A549 (cell line): ENCODE measurements around the gene SEC16A. TPM values are rescaled to one million over a fixed set of nuclear protein-coding genes. Genes with fewer than 3 reads are reported as not detected.

Experiments used
- ATAC-seq, 2 experiments: fragments of 200-7000 bp in 1 of 2; fragments of >200 bp in 1 of 2; cut with Nextera tagmentation in 1 of 2; cut with Tn5 transposase in 1 of 2; 3 replicates each; pipeline versions ENCODE4 v1.8.0 to v1.9.1; 2018 to 2020; ENCODE audit warnings: mild to moderate bottlenecking in 1 of 2, moderate library complexity in 1 of 2
- CTCF ChIA-PET: fragments of 300-600 bp; sonication (Branson Sonifier 250); formaldehyde crosslinking; extraction: SDS; loops from one replicate; lab custom pipeline; 2021; ENCODE audit warnings: antibody characterized with exemption, inconsistent platforms; lab: Yijun Ruan, JAX
- POLR2A ChIA-PET: fragments of 350-600 bp; formaldehyde crosslinking; extraction: SDS; loops from one replicate; lab custom pipeline; 2021; ENCODE audit warnings: antibody characterized with exemption, inconsistent platforms; lab: Yijun Ruan, JAX
- DNase-seq, 2 experiments: peaks; one replicate each; pipeline versions ENCODE4 v3.0.0 to v3.0.0-alpha.2; 2011 to 2016; ENCODE audit warnings: low read depth in 1 of 2, low spot score in 1 of 2
- FAIRE-seq: peaks from 2 replicates; lab custom pipeline; 2011; peaks lifted over from hg19 to GRCh38; lab: Jason Lieb, UNC
- H3K27ac ChIP-seq, 2 experiments: fragments of >200 bp; sonication (Bioruptor Twin); formaldehyde crosslinking; 3 replicates each; pipeline ENCODE4 v1.5.1; 2016 to 2017
- H3K4me1 ChIP-seq: fragments of >200 bp; sonication (Bioruptor Twin); formaldehyde crosslinking; 3 replicates; pipeline ENCODE4 v1.6.1; 2016
- H3K4me2 ChIP-seq: fragments of >200 bp; sonication (Bioruptor Twin); formaldehyde crosslinking; 3 replicates; pipeline ENCODE4 v1.6.1; 2016
- H3K4me3 ChIP-seq: fragments of >200 bp; sonication (Bioruptor Twin); formaldehyde crosslinking; 3 replicates; pipeline ENCODE4 v1.5.1; 2016
- H3K9me3 ChIP-seq: fragments of >200 bp; sonication (Bioruptor Twin); formaldehyde crosslinking; 3 replicates; pipeline ENCODE4 v1.6.1; 2016
- BHLHE40 ChIP-seq: IDR thresholded peaks from 2 replicates; pipeline ENCODE4 v1.6.1; 2012; ENCODE audit warnings: low read depth, low read length, inconsistent platforms
- CEBPB ChIP-seq, 2 experiments: fragments of >200 bp in 1 of 2; sonication (Bioruptor Twin) in 1 of 2; formaldehyde crosslinking in 1 of 2; IDR thresholded peaks; 2 replicates each; pipeline ENCODE4 v1.6.1; 2012 to 2016
- EHMT2 ChIP-seq: fragments of 200-600 bp; sonication (generic); IDR thresholded peaks from 2 replicates; pipeline ENCODE4 v1.6.1; 2016; ENCODE audit warnings: antibody characterized with exemption, low read depth, mild to moderate bottlenecking, moderate library complexity
- EP300 ChIP-seq, 2 experiments: fragments of >200 bp; sonication (Bioruptor Twin); formaldehyde crosslinking; IDR thresholded peaks; 2 replicates in 1 of 2; 3 replicates in 1 of 2; pipeline ENCODE4 v1.6.1; 2016 to 2017
- FOSB ChIP-seq: fragments of 250-450 bp; sonication (Bioruptor Pico); IDR thresholded peaks from 2 replicates; pipeline ENCODE4 v1.5.0; 2020; ENCODE audit warnings: mild to moderate bottlenecking, moderate library complexity
- FOSL2 ChIP-seq, 2 experiments: fragments of 450-650 bp in 1 of 2; fragments of >200 bp in 1 of 2; sonication (Bioruptor Twin) in 1 of 2; formaldehyde crosslinking; IDR thresholded peaks; 2 replicates each; pipeline versions ENCODE4 v1.5.0 to v1.6.1; 2016 to 2020; ENCODE audit warnings: mild to moderate bottlenecking in 1 of 2, moderate library complexity in 1 of 2
- GATA3 ChIP-seq: IDR thresholded peaks from 2 replicates; pipeline ENCODE4 v1.6.1; 2012; ENCODE audit warnings: borderline replicate concordance
- HDAC2 ChIP-seq: fragments of 200-600 bp; sonication (generic); IDR thresholded peaks from 2 replicates; pipeline ENCODE4 v1.6.1; 2016
- HEYL ChIP-seq: fragments of 250-450 bp; sonication (Bioruptor Pico); IDR thresholded peaks from 2 replicates; pipeline ENCODE4 v1.8.0; 2021; ENCODE audit warnings: mild to moderate bottlenecking, moderate library complexity
- MAZ ChIP-seq: fragments of 150-350 bp; IDR thresholded peaks from 2 replicates; pipeline ENCODE4 v1.6.1; 2014; ENCODE audit warnings: antibody characterized with exemption, low read depth, low read length, borderline replicate concordance
- MYC ChIP-seq: IDR thresholded peaks from 2 replicates; pipeline ENCODE4 v1.6.1; 2012; ENCODE audit warnings: mild to moderate bottlenecking, inconsistent platforms, low read length, improper control_type of control experiment, borderline replicate concordance
- NPAS2 ChIP-seq: fragments of 250-450 bp; sonication (Bioruptor Pico); IDR thresholded peaks from 2 replicates; pipeline ENCODE4 v1.8.0; 2022; ENCODE audit warnings: mild to moderate bottlenecking, moderate library complexity, borderline replicate concordance
- PHF8 ChIP-seq: fragments of 200-600 bp; sonication (generic); IDR thresholded peaks from 2 replicates; pipeline ENCODE4 v1.6.1; 2016; ENCODE audit warnings: low read depth, mild to moderate bottlenecking, antibody characterized with exemption, moderate library complexity, borderline replicate concordance
- RCOR1 ChIP-seq: fragments of 150-350 bp; IDR thresholded peaks from 2 replicates; pipeline ENCODE4 v1.6.1; 2014; ENCODE audit warnings: antibody characterized with exemption, low read length, low read depth
- RNF2 ChIP-seq: fragments of 200-600 bp; sonication (generic); IDR thresholded peaks from 2 replicates; pipeline ENCODE4 v1.6.1; 2016; ENCODE audit warnings: low read depth, mild to moderate bottlenecking, antibody characterized with exemption, moderate library complexity, borderline replicate concordance
- SMC3 ChIP-seq: fragments of >200 bp; sonication (Bioruptor Twin); formaldehyde crosslinking; IDR thresholded peaks from 3 replicates; pipeline ENCODE4 v1.6.1; 2018; ENCODE audit warnings: inconsistent platforms
- SREBF2 ChIP-seq: fragments of 450-650 bp; IDR thresholded peaks from 2 replicates; pipeline ENCODE4 v1.6.1; 2014; ENCODE audit warnings: mild to moderate bottlenecking, moderate library complexity
- TFCP2L1 ChIP-seq: fragments of 250-450 bp; sonication (Bioruptor Pico); IDR thresholded peaks from 2 replicates; pipeline ENCODE4 v1.5.0; 2021; ENCODE audit warnings: mild to moderate bottlenecking
- ZSCAN20 ChIP-seq: fragments of 250-450 bp; sonication (Bioruptor Pico); IDR thresholded peaks from 2 replicates; pipeline ENCODE4 v1.8.0; 2022; ENCODE audit warnings: mild to moderate bottlenecking, moderate library complexity
- WGBS: methylation state at CpG from one replicate; pipeline ENCODE4 v1.1.6; 2017; ENCODE audit errors: missing lambda C conversion rate; 5-methylcytosine and 5-hydroxymethylcytosine counted together
- polyA plus RNA-seq, 4 experiments: library from polyadenylated mRNA; depleted of rRNA in 3 of 4; stranded (reverse); fragments of >200 nt; fragmentation: RNase III in 1 of 4; extraction: RNeasy Plus Mini Kit Qiagen cat#74134 plus additional on column Dnase treatment in 1 of 4; gene quantifications; 2 replicates in 3 of 4; 3 replicates in 1 of 4; pipeline ENCODE4 v1.2.3, GENCODE V29; 2011 to 2017
- TF ChIP-seq, protein P1 (sequence below): fragments of >200 bp; sonication (Bioruptor Twin); formaldehyde crosslinking; IDR thresholded peaks from 3 replicates; pipeline ENCODE4 v1.5.1; 2016
- TF ChIP-seq, protein P2 (sequence below): fragments of 250-450 bp; sonication (Bioruptor Pico); IDR thresholded peaks from 2 replicates; pipeline ENCODE4 v1.5.0; 2020; ENCODE audit warnings: low read depth, mild to moderate bottlenecking, moderate library complexity
- TF ChIP-seq, protein P3 (sequence below): IDR thresholded peaks from 2 replicates; pipeline ENCODE4 v1.6.1; 2012; ENCODE audit warnings: low read depth, borderline replicate concordance

The SEC16A gene
- polyA plus RNA-seq, 2 of the 4 experiments (the other 2 are of a cell fraction): 24.2 to 38.0 TPM

DNA sequence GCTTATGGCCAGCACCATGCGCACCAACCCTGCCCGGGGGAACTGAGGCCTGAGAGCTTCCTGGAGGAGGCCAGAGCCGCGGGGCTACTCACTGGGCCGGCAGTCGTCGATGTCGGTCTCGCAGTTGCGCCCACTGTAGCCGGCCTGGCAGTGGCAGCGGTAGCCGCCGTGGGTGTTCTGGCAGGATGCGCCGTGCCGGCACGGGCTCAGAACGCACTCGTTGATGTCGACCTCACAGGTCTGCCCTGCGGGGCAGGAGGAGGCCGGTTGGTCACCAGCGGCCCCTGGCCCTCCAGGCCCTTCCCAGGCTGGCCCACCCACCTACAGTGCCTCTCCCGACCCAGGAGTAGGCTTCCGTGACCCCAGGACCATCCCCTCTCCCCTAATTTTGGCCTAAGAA, 27.7 kb upstream of the SEC16A start (continued):
- TF ChIP-seq SREBF2: no peak
- TF ChIP-seq, protein P1, sequence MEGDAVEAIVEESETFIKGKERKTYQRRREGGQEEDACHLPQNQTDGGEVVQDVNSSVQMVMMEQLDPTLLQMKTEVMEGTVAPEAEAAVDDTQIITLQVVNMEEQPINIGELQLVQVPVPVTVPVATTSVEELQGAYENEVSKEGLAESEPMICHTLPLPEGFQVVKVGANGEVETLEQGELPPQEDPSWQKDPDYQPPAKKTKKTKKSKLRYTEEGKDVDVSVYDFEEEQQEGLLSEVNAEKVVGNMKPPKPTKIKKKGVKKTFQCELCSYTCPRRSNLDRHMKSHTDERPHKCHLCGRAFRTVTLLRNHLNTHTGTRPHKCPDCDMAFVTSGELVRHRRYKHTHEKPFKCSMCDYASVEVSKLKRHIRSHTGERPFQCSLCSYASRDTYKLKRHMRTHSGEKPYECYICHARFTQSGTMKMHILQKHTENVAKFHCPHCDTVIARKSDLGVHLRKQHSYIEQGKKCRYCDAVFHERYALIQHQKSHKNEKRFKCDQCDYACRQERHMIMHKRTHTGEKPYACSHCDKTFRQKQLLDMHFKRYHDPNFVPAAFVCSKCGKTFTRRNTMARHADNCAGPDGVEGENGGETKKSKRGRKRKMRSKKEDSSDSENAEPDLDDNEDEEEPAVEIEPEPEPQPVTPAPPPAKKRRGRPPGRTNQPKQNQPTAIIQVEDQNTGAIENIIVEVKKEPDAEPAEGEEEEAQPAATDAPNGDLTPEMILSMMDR: no peak
- no peak for TF ChIP-seq SMC3
- no peak for TF ChIP-seq FOSL2 (IDR thresholded peaks at IDR 0.05)
- TF ChIP-seq FOSL2 (CRISPR knock-in tag; IDR thresholded peaks at IDR 0.05): no peak

DNA sequence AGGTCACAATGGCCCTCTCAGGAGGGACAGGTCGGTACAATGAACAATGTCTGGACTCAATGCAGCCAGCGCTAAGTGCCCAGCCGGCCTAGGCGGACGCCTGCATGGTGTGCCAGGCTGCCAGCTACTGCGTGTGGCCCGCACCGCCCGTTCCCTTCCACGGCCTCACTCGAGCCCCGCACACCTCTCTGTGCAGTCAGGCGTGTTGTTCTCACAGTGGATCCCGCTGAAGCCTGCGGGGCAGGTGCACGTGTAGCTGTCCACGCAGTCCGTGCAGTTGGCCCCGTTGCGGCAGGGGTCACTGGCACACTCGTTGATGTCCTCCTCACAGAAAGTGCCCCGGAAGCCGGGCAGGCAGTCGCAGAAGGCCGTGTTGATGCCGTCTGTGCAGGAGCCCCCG, 26.7 kb upstream of the SEC16A start:
- Histone ChIP-seq H3K4me3 (no peak overlapping the region), H3K4me2 (no peak overlapping the region), H3K4me1 (no peaks in the 10 kb centered on the region), H3K9me3 (no peaks in the 10 kb centered on the region), H3K27ac (no peak overlapping the region)
- FAIRE-seq (no peak), DNase-seq (no peak), ATAC-seq (no peak)
- ChIA-PET POLR2A (no interaction called here), CTCF (interaction anchor here (0.8 to 2.2 kb wide), 2 partner anchors 9 to 117 kb away, joined by 3 to 6 read pairs; no protein-coding TSS in a partner anchor)
- TF ChIP-seq SMC3 (no peak), RCOR1 (no peak), FOSL2 (IDR thresholded peaks at IDR 0.05) (no peak), FOSL2 (CRISPR knock-in tag; IDR thresholded peaks at IDR 0.05) (no peak), SREBF2 (no peak)
- TF ChIP-seq, protein P2, sequence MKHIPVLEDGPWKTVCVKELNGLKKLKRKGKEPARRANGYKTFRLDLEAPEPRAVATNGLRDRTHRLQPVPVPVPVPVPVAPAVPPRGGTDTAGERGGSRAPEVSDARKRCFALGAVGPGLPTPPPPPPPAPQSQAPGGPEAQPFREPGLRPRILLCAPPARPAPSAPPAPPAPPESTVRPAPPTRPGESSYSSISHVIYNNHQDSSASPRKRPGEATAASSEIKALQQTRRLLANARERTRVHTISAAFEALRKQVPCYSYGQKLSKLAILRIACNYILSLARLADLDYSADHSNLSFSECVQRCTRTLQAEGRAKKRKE (CRISPR knock-in tag): no peak
- 93% methylated on average over 24 of the region's 27 CpGs for WGBS

DNA sequence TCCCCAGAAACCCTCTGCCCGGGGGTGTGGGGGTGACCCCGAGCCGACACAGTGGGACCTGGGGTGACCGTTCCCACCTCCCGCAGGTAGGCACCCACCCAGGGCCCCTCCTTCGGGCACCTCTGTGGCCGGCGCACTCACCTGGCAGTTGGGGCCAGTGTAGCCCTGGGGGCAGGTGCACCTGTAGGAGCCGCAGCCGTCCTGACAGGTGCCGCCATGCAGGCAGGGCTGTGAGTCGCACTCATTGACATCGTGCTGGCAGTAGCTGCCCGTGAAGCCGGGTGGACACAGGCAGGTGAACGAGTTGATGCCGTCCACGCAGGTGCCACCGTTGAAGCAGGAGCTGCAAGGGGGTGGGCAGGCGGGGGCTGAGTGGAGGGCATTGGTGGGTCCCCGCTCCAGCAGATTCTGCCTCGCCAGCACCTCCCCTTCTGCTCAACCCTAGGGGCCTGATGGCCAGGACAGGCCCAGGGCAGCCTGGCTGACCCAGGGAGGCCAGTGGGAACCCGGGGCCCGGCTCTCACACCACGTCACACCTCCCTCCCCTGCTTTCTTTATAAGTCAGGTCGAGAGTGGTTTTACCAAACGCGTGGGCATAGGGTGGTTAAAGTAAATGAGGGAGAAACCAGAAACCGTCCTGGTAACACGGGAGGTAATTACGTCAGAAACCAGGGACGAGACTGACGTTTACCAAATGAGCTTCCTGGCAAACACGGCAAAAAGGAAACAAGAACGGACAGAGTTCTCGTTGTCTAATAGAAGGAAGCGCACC, 26.1 kb upstream of the SEC16A start:
- no peak overlapping the region for H3K4me3 ChIP-seq
- CTCF ChIA-PET: interaction anchor here (0.8 to 2.2 kb wide), 5 partner anchors 8 to 123 kb away, joined by 3 to 6 read pairs (median 5); no protein-coding TSS in a partner anchor
- DNase-seq (no peak), FAIRE-seq (no peak), ATAC-seq (no peak)
- POLR2A ChIA-PET: no interaction called here
- peaks cover 3% of the 10 kb centered on the region; the same call in 1 of the 3 replicates for H3K4me1 ChIP-seq
- H3K9me3 ChIP-seq: no peaks in the 10 kb centered on the region
- WGBS: 90% methylated on average over 32 of the region's 37 CpGs
- no peak for TF ChIP-seq HDAC2
- TF ChIP-seq GATA3: no peak
- TF ChIP-seq ZSCAN20 (CRISPR knock-in tag): no peak
- TF ChIP-seq HEYL: no peak
- TF ChIP-seq NPAS2: no peak
- no peak for TF ChIP-seq CEBPB (IDR thresholded peaks at IDR 0.05)
- TF ChIP-seq, protein P3, sequence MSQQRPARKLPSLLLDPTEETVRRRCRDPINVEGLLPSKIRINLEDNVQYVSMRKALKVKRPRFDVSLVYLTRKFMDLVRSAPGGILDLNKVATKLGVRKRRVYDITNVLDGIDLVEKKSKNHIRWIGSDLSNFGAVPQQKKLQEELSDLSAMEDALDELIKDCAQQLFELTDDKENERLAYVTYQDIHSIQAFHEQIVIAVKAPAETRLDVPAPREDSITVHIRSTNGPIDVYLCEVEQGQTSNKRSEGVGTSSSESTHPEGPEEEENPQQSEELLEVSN: no peak
- TF ChIP-seq, protein P2 (CRISPR knock-in tag): no peak
- TF ChIP-seq SREBF2: no peak
- no peak for TF ChIP-seq RNF2
- no peak for TF ChIP-seq EP300 (IDR thresholded peaks at IDR 0.05)
- no peak for TF ChIP-seq MYC
- TF ChIP-seq TFCP2L1 (CRISPR knock-in tag): no peak
- no peak for TF ChIP-seq FOSB
- no peak for TF ChIP-seq BHLHE40
- TF ChIP-seq PHF8: no peak
- no peak for TF ChIP-seq EHMT2
- no peak for TF ChIP-seq MAZ
- H3K27ac ChIP-seq: no peak overlapping the region
- no peak overlapping the region for H3K4me2 ChIP-seq
